Upper lobe of left lung (tissue), 4 donors: Measurements from ENCODE around the gene CTNNA1.

ENCODE experiments used
- EP300 ChIP-seq, 4 donors: sonication (generic); formaldehyde crosslinking; IDR thresholded peaks; one replicate each; pipeline ENCODE4 v1.5.1; 2017; ENCODE audit warnings: antibody characterized with exemption in 4 of 4, control low read depth in 2 of 4
- POLR2A ChIP-seq, 4 donors: fragments of 450-650 bp; IDR thresholded peaks; one replicate each; pipeline ENCODE4 v1.5.1; 2016 to 2017; ENCODE audit warnings: antibody characterized with exemption in 4 of 4, mild to moderate bottlenecking in 2 of 4
- POLR2AphosphoS5 ChIP-seq, 2 donors: sonication (generic); formaldehyde crosslinking; IDR thresholded peaks; one replicate each; pipeline ENCODE4 v1.5.1; 2017; ENCODE audit warnings: antibody characterized with exemption in 2 of 2
- TF ChIP-seq, protein P1 (sequence below), 6 experiments: fragments of 450-650 bp in 4 of 6; fragments of 200-600 bp in 2 of 6; sonication (generic) in 2 of 6; IDR thresholded peaks; one replicate each; pipeline ENCODE4 v1.5.1; 2016 to 2019; ENCODE audit warnings: antibody characterized with exemption in 6 of 6

- TF ChIP-seq, protein P1, sequence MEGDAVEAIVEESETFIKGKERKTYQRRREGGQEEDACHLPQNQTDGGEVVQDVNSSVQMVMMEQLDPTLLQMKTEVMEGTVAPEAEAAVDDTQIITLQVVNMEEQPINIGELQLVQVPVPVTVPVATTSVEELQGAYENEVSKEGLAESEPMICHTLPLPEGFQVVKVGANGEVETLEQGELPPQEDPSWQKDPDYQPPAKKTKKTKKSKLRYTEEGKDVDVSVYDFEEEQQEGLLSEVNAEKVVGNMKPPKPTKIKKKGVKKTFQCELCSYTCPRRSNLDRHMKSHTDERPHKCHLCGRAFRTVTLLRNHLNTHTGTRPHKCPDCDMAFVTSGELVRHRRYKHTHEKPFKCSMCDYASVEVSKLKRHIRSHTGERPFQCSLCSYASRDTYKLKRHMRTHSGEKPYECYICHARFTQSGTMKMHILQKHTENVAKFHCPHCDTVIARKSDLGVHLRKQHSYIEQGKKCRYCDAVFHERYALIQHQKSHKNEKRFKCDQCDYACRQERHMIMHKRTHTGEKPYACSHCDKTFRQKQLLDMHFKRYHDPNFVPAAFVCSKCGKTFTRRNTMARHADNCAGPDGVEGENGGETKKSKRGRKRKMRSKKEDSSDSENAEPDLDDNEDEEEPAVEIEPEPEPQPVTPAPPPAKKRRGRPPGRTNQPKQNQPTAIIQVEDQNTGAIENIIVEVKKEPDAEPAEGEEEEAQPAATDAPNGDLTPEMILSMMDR (IDR thresholded peaks at IDR 0.05) = no peak
- no peak for TF ChIP-seq POLR2A (IDR thresholded peaks at IDR 0.05)
- no peak for TF ChIP-seq POLR2AphosphoS5 (IDR thresholded peaks at IDR 0.05)
- no peak for TF ChIP-seq EP300 (IDR thresholded peaks at IDR 0.05)
Measured at GRCh38 chr5:138949223-138949574, 196.0 kb downstream of the CTNNA1 start.
